ENCODE data around the gene WDR11.

Gene WDR11

DNA sequence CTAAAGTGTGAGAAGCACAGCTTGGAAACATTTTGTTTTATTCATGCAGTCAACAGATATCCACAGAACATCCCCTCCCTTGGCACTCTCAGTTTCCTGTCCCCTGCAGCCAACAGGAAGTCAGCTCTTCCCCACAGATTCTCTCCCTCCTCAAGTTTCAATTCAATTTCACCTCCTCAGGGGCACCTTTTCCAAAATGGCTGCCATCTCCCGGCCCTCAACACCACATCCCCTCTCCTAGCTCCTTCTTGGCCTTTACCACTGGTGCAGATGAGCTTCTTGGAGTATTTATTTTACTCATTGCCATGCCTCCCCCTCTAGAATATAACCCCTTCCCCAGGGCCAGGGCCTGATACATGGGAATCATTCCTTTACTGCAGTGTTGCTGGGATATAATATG lies 94.0 kb downstream of the WDR11 start:
- no peak for DNase-seq

DNA sequence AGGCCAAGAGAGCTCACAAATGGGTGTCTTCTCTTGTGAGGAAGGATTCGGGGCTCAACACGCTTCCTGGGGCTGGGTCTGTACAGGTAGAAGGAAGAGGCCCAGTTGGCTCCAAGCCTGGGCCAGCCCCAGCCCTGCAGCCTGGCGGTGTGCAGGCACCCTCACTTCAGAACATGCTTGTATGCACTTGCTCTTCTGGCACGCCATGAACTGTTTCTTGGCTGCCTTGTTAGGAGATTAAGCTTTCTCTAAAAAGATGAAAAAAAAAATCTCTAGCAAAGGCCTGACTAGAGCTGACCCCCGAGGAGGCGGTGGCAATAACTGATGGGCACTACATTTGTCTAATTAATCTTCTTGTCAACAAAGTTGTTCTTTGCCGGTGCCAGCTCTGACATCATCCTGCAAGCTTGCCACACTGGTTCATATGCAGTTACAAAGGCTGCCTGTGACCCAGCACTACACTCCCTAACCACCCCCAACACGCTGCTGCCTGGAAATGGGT lies 94.7 kb downstream of the WDR11 start:
- no peak for DNase-seq

DNA sequence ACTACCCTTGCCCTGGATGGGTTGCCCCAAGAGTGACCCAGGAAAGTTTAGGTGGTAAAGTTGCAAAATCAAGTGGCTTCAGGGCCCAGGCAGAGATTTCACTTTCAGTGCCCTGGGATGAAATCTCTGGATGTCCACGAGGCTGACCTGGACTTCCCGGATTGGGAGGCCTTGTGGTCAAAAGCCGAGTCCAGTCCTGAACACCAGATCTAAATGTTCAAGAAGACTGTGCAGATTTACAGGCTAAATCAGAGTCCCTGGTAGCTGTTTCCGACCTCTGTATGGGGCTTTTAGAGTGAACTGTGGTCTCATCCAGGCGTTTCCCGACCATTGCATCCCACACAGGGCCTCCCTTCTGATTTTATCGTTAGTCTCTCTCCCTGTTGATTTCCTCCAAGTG lies 95.3 kb downstream of the WDR11 start:
- DNase-seq: no peak

DNA sequence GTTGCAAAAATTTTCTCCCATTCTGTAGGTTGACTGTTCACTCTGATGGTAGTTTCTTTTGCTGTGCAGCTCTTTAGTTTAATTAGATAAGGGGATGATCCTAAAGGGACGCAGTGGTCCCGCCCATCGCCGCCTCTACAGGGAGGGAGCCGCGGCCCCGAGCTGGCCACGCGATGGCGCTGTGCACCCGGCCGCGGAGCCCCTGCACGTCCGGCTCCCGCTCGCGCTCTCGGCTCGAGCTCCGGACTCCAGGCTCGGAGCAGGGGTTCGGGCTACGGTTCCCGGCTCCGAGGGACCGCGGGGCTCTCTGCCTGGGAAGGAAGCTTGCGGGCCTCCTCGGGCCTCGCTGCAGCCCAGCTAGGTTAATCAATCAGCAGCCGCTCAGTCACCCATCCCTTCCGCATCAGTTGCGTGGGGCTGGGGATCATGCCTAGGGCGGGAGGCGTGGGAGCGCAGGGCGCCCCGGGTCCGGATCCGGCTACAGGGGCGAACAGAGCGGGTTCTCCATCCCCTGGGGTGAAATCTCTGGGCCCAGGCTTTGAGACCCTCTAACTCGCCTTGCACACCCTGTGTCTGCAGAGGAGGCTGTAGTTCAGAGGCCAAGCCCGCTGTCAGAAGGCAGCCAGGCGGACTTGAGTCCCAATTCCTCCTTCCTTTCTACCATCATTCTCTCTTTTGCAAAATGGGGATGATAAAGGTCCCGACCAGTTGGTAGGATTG lies 97.9 kb downstream of the WDR11 start:
- peak; percentile 33 to 51 for DNase-seq

DNA sequence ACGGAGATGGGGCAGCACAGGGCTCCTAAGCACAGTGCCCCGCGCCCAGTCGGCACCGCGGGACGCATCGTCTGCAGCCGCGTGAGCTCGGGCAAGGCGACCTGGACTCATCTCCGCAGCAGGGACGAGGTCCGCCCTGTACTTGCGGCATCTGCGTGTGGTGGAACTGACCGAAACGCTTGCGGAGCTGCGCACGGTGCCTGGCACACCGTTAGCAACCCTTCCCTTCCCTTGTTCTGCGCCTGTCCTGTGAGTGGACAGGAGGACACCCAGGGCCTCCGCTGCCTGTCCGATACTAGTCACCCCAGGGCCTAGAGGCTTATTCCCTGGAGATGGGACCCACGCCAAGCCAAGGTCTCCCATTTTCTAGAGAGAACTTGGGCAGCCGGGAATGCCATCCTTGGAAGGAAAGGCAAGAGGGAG lies 98.5 kb downstream of the WDR11 start:
- DNase-seq: no peak

DNA sequence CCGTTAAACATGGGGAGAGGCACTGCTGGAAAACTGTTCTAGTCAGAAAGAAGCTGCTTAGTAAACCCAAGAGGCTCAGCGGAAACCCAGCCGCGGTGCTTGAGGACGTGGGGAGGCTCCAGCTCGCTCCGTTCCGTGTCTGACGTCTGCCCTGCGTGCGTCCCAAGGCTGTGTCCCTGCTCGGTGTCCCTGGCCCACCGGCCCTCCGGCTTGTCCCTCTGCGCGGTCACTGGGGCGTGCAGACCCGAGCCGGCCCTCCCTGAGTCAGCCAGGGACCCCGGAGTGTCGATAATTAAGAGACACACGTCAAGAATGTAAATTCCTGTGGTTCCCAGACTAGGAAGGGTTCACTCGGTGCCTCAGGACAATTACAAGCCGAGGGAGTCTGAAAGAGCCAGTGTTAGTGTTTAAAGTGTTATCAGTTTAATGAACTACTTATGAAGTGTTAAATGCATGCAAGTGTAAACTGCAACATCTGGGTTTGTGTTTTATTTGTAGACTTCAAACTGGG lies 98.9 kb downstream of the WDR11 start:
- DNase-seq: no peak

DNA sequence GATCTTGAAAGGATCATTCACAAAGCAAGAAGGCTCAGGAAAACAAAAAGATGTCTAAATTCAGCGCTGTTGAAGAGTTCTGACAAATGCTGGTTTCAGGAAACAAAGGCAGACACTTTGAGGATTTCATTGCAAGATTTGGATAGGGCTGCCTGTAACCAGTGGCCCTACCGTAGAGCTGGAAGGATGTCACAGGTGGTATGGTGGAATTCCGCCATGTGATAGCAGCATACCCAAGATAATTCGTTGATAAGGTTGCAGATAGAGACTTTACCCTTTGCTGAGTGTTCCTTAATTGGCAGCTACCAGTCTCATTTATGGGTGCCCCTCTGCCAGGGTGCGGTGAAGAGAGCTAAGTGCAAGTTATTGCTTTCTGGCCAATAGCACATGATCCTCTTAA lies 100.1 kb downstream of the WDR11 start:
- no peak for DNase-seq

DNA sequence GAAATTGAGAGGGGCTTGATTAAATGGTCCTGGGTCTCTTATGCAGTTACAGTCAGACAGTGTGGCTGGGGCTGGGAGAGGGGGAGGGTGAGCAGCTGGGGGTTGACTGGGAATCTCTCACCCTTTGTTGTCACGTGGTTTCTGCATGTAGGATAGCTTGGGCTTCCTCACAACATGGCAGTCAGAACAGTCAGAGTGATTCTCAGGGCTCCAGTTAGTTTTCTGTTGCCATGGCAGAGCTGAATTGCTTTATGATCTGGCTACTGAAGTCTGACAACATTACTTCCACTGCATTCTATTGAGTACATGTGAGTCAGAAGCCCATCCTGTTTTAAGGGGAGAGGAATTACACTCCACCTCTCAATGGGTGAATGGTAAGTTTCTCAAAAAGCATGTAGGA lies 102.7 kb downstream of the WDR11 start:
- no peak for DNase-seq
